ENCODE results near the gene SFMBT2. TPM values are rescaled to one million over a fixed set of nuclear protein-coding genes. Genes with fewer than 3 reads are reported as not detected.
"Not testable (repeated sequence)": the region's sequence is repeated elsewhere in the genome, so short reads cannot be mapped to it uniquely, and the experiment has no call there.

The SFMBT2 gene
- total RNA-seq, 4 donors from 2014 or later: 0.60 to 8.6 (median 2.5) TPM

- in situ Hi-C loops (cut with MboI; ENCODE audit: low pct_ligation_motif_present in 1 of 4, low pct_unique_long_range_greater_than_20kb in 1 of 4, low sequenced_read_pairs in 3 of 4): no loop called here
- WGBS, 2 donors (ENCODE audit: low coverage in 1 of 2): 84 to 87% methylated on average over 8 of the region's 8 CpGs
Measured at GRCh38 chr10:7225133-7225532, 185.7 kb downstream of the SFMBT2 start.

GRCh38 chr10:7218968-7219367 is 191.9 kb downstream of the SFMBT2 start:
- WGBS, 2 donors (ENCODE audit: low coverage in 1 of 2): 35 to 69% methylated on average over 3 of the region's 3 CpGs
- H3K9me3 ChIP-seq: peaks cover 5 to 8% of the 10 kb centered on the region in 2 donors
- no peaks in the 10 kb centered on the region for H3K4me1 ChIP-seq
- no peak for TF ChIP-seq POLR2AphosphoS5 (IDR thresholded peaks at IDR 0.05)
- TF ChIP-seq EP300 (IDR thresholded peaks at IDR 0.05; ENCODE audit: low read depth): no peak
- no peak for TF ChIP-seq CTCF (IDR thresholded peaks at IDR 0.05)
- no peak for TF ChIP-seq POLR2A (IDR thresholded peaks at IDR 0.05)
- in situ Hi-C loops (cut with MboI; ENCODE audit: low pct_ligation_motif_present in 1 of 4, low pct_unique_long_range_greater_than_20kb in 1 of 4, low sequenced_read_pairs in 3 of 4) (no loop called here), intact Hi-C loops (cut with DNase I; ENCODE audit: low total_unique reads) (no loop called here)
- no peak for DNase-seq
- H3K36me3 ChIP-seq: no peaks in the 10 kb centered on the region
- H3K27me3 ChIP-seq: no peaks in the 10 kb centered on the region
- H3K27ac ChIP-seq: no peak overlapping the region
- no peak overlapping the region for H3K4me3 ChIP-seq

More at GRCh38 chr10:7225133-7225532, 185.7 kb downstream of the SFMBT2 start:
- intact Hi-C loops (cut with DNase I; ENCODE audit: low total_unique reads): no loop called here
- Histone ChIP-seq H3K27me3 (no peaks in the 10 kb centered on the region), H3K27ac (no peak overlapping the region), H3K4me1 (no peaks in the 10 kb centered on the region), H3K4me3 (no peak overlapping the region), H3K36me3 (no peaks in the 10 kb centered on the region), H3K9me3 (peaks cover 8 to 14% of the 10 kb centered on the region in 2 donors)
- no peak for DNase-seq
- TF ChIP-seq CTCF (IDR thresholded peaks at IDR 0.05): no peak
- TF ChIP-seq EP300 (IDR thresholded peaks at IDR 0.05; ENCODE audit: low read depth): no peak
- TF ChIP-seq POLR2A (IDR thresholded peaks at IDR 0.05): no peak
- TF ChIP-seq POLR2AphosphoS5 (IDR thresholded peaks at IDR 0.05): no peak

- H3K27ac ChIP-seq; DNase-seq; H3K9me3 ChIP-seq; intact Hi-C loops (cut with DNase I; ENCODE audit: low total_unique reads); H3K36me3 ChIP-seq; H3K4me3 ChIP-seq; in situ Hi-C loops (cut with MboI; ENCODE audit: low pct_ligation_motif_present in 1 of 4, low pct_unique_long_range_greater_than_20kb in 1 of 4, low sequenced_read_pairs in 3 of 4); H3K27me3 ChIP-seq; H3K4me1 ChIP-seq: not testable (repeated sequence)
- 67 to 100% methylated on average over 1 to 3 of the region's 3 CpGs for WGBS, 2 donors (ENCODE audit: low coverage in 1 of 2)
Measured at GRCh38 chr10:7212696-7213095, 198.1 kb downstream of the SFMBT2 start.

- Histone ChIP-seq H3K4me1 (no peaks in the 10 kb centered on the region), H3K4me3 (no peak overlapping the region), H3K27me3 (no peaks in the 10 kb centered on the region), H3K36me3 (no peaks in the 10 kb centered on the region), H3K27ac (no peak overlapping the region), H3K9me3 (no peaks in the 10 kb centered on the region)
- 79 to 84% methylated on average over 3 to 9 of the region's 9 CpGs for WGBS, 2 donors (ENCODE audit: low coverage in 1 of 2)
- intact Hi-C loops (cut with DNase I; ENCODE audit: low total_unique reads): no loop called here
- DNase-seq: no peak
- in situ Hi-C loops (cut with MboI; ENCODE audit: low pct_ligation_motif_present in 1 of 4, low pct_unique_long_range_greater_than_20kb in 1 of 4, low sequenced_read_pairs in 3 of 4): no loop called here
- TF ChIP-seq EP300 (IDR thresholded peaks at IDR 0.05; ENCODE audit: low read depth): no peak
- no peak for TF ChIP-seq POLR2A (IDR thresholded peaks at IDR 0.05)
- TF ChIP-seq POLR2AphosphoS5 (IDR thresholded peaks at IDR 0.05): no peak
- TF ChIP-seq CTCF (IDR thresholded peaks at IDR 0.05): no peak
Measured at GRCh38 chr10:7211857-7212577, 198.8 kb downstream of the SFMBT2 start.

GRCh38 chr10:7210516-7210915 is 200.3 kb downstream of the SFMBT2 start:
- intact Hi-C loops (cut with DNase I; ENCODE audit: low total_unique reads): no loop called here
- DNase-seq: no peak
- H3K36me3 ChIP-seq: no peaks in the 10 kb centered on the region
- no peak overlapping the region for H3K4me3 ChIP-seq
- no peaks in the 10 kb centered on the region for H3K9me3 ChIP-seq
- WGBS, 2 donors (ENCODE audit: low coverage in 1 of 2): 80 to 82% methylated on average over 9 to 10 of the region's 10 CpGs
- no peaks in the 10 kb centered on the region for H3K4me1 ChIP-seq
- TF ChIP-seq POLR2AphosphoS5 (IDR thresholded peaks at IDR 0.05) (no peak), CTCF (IDR thresholded peaks at IDR 0.05) (no peak), POLR2A (IDR thresholded peaks at IDR 0.05) (no peak)
- in situ Hi-C loops (cut with MboI; ENCODE audit: low pct_ligation_motif_present in 1 of 4, low pct_unique_long_range_greater_than_20kb in 1 of 4, low sequenced_read_pairs in 3 of 4): no loop called here
- H3K27me3 ChIP-seq: no peaks in the 10 kb centered on the region
- H3K27ac ChIP-seq: no peak overlapping the region
